Stimulated activated CD8-positive, alpha-beta memory T cell treated with anti-CD3 and anti-CD28 coated beads, Interleukin-15, amount 100 ng/mL, for 48 hours (primary cell): Measurements from ENCODE around the gene CD300LB.
A peak's percentile ranks its signal among the peaks of the same experiment; 100 is the strongest.
"Not testable (repeated sequence)": the region's sequence is repeated elsewhere in the genome, so short reads cannot be mapped to it uniquely, and the experiment has no call there.

ENCODE experiments used
- DNase-seq, 2 donors: peaks; one replicate each; pipeline ENCODE4 v3.0.0-alpha.2; 2020; ENCODE audit warnings: low read depth in 2 of 2

CD300LB gene

DNA sequence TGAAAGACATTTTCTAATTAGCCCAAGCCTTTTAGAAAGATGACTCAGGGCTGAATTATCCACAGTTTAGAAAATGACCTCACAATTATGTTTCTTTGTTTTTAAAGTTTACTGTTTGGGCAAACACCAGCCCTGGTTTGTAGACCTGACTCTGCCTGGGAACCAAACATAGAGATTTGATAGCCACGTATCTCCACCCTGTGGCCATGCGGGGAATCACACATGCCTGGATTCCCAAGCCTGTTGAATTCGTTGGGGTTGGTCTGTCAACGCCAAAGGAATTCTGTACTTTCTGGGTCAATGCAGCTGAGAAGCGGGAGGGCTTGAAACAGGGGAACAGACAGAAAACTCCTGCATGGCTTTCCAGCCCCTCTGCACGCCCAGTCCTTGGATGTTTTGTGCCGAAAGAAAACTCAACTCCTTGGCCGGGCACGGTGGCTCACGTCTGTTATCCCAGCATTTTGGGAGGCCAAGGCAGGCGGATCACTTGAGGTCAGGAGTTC is 37.9 kb downstream of the CD300LB start:
- DNase-seq = peak; percentile 19 to 44

DNA sequence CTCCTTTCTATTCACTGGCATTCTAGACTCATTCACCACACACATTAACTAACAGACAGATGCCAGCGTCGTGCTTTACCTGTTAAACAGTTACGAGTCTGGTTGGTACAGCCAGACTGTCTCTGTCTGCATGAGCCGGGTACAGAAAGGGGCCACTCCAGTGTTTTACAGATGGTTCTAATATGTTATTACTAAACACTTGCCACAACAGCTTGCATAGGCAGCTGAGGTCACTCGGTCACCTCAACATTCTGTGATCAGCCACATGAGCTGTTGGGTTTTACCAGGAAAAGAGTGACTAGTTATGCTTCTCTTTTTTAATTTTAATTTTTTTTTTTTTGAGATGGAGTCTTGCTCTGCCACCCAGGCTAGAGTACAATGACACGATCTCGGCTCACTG is 39.6 kb downstream of the CD300LB start:
- no peak for DNase-seq

DNA sequence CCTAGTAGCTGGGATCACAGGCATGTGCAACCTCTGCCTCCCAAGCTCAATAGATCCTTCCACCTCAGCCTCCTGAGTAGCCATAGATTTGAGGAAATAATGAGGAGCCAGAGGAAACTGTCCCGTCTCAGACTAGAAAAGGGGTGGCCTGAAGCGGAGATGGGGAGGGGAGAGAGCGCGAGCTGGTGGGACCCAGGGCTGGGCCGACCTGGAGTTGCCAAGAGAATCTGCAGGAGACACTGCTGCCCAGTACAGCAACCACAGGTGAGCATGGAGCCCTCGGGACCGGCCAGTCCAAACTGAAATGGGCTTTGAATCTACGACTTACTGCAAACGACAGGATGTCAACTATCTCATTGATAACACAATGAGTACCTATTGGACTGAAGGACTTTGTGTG is 40.6 kb downstream of the CD300LB start:
- no peak for DNase-seq

DNA sequence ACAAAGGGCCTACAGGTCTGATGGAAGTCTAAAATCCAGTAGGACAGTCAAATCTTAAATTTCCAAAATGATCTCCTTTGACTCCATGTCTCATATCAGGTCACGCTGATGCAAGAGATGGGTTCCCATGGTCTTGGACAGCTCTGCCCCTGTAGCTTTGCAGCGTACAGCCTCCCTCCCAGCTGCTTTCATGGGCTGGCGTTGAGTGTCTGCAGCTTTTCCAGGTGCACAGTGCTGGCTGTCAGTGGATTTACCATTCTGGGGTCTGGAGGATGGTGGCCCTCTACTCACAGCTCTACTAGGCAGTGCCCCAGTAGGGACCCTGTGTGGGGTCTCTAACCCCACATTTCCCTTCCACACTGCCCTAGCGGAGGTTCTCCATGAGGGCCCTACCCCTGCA is 43.0 kb downstream of the CD300LB start:
- DNase-seq = not testable (repeated sequence)

DNA sequence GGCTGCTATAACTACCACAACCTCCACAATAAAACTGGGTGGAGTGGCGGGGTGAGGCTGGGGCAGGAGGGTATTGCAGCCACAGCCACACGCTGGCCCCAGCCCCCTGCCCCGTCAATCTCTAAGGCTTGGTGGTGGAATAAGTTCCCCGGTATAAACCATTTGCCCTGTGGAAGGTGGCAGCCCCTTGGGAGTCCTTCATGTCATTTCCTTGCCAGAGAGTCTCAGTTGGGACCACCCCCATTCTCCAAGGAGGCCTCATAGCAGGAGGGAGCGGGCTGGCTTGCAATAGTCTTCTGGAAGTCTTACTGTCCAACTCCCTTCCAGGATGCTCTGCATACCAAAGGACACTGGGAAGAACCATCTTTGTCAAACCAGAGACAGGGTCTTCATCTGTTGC is 45.4 kb downstream of the CD300LB start:
- DNase-seq = no peak

DNA sequence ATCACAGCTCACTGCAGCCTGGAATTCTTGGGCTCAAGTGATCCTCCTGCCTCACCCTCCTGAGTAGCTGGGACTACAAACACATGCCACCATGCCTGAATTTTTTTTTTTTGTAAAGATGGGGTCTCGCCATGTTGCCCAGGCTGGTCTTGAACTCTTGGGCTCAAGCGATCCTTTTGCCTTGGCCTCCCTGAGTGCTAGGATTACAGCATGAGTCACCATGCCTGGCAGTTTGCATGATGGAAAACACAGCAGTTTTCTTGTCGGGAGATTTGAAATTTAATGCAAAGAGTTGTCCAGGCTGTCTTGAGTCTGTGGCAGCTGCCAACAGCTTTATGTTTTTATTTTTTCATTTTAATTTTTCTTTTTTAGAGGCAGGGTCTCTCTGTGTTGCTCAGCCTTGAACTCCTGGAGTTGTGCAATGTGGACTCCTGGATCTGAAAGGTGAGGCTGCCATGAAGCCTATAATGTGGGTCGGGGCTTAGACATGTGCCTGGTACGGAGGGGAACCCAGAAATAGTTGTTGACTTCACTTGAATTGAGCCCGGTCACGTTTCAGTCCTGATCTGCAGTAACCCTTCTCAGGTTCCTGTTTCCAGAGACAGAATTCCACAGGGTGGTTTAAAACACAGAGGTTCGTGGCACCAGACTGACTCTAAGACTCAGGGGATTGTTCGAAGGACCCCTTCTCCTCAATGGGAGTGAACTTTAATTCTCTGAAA is 46.1 kb downstream of the CD300LB start:
- DNase-seq = no peak

DNA sequence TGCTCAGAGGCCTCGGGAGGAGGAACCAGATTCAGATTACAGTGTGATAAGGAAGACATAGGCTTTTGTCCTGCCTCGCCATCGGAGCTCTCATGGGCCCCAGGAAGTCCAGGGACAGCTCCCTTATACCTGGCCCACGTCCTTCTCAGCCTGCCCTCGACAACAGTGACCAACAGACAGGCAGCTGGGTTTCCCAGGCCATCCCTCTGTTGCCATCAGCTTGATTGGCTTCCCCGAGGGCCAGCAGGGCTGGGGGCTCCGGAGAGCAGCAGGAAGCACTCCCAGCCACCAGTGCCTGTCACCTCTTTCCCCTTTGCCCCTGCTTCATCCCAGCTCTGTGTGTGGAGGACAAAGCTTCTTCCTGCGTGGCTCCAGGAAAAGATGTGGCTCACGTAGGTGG is 47.2 kb downstream of the CD300LB start:
- DNase-seq = no peak

DNA sequence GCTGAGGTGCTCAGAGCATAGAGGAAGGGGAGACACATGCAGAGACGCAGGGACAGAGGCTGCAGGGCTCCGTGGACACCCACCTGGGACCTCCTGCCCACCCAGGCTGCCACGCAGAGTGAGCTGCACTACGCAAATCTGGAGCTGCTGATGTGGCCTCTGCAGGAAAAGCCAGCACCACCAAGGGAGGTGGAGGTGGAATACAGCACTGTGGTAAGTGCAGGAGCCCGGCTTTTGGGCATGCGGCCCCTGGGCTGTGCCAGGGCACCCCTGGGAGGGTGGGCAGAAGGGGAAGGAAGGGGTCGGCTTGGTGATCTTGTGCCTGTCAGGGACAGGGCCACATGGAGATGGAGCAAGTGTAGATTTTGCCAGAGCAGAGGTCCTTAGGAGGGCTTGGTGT is 49.7 kb downstream of the CD300LB start:
- DNase-seq = no peak

DNA sequence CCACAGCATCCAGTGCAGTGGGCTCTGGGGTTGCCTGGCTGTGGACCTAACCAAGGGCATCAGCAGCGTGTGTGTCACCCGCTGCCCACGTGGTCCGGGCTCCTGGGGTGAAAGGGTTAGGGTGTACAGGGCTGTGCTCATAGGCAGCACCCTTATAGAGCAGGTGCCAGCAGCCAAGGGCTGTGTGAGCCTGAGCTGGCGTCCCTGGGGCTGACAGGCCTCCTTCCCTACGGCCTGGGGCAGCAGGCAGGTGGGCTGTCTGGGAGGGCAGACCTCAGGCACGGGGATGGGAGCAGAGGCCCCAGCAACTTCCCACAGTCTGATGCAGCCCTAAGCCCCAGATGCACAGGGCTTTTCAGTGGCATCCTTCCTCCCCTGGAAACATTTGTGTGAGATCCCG is 51.0 kb downstream of the CD300LB start:
- no peak for DNase-seq

DNA sequence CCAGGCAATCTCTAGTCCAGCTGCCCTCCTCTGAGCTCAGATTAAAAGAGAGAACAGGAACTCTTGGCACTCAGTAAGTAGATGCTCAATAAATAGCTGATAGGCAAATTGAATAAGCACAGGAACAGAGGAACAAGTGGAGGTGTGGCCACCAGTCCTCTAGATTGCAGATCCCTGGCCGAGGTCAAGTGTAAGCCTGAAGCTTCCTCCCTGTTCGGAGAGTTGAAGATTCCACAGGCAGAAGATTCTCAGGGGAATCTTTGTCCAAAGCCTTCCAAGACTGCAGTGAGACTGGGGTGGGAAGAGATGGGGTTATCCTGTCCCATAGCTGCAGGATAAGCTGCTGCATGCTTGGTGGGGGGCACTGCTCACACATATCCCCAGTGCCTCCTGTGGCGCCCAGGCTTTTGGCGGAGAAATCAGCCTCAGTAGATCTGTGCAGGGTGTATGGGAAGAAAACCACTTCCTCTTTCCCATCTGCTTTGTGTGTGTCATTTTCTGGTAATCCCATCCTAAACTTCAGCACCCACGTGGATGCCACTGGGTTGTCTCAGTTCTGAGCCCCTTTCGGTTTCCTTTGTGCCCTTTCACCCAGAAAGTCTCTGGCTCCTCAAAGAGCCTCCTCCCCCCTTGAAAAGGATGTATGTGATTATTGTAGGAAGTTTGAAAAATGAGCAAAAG is 52.7 kb downstream of the CD300LB start:
- no peak for DNase-seq

DNA sequence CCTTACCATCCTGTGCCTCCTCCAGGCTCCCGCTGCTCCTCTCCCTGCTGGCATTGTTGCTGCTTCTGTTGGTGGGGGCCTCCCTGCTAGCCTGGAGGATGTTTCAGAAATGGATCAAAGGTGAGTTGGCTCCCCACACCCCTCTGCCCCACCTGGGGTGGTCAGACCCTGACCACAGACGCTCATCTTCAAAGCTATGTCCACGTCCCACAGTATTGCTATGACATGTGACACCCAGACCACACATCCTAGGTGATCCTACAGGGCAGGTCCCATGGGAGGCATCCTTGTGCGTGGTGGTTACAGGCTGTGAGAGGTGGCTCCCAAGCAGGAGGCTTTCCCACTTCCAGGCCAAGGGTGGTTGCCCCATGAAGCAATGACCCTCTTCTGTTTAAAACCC is 53.9 kb downstream of the CD300LB start:
- DNase-seq = no peak

DNA sequence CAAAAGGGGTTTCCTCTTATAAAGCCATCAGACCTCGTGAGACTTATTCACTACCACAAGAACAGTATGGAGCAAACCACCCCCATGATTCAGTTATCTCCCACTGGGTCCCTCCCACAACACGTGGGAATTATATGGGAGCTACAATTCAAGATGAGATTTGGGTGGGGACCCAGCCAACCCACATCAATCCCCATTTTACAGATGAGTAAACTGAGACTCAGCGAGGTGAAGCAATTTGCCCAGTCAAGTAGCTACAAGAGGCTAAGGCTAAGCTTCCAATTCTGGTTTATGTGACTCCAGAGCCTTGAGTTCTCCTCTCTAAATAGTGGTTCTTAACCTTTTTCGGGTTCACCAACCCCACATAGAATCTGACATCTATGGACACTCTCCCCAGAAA is 56.1 kb downstream of the CD300LB start:
- DNase-seq = no peak

DNA sequence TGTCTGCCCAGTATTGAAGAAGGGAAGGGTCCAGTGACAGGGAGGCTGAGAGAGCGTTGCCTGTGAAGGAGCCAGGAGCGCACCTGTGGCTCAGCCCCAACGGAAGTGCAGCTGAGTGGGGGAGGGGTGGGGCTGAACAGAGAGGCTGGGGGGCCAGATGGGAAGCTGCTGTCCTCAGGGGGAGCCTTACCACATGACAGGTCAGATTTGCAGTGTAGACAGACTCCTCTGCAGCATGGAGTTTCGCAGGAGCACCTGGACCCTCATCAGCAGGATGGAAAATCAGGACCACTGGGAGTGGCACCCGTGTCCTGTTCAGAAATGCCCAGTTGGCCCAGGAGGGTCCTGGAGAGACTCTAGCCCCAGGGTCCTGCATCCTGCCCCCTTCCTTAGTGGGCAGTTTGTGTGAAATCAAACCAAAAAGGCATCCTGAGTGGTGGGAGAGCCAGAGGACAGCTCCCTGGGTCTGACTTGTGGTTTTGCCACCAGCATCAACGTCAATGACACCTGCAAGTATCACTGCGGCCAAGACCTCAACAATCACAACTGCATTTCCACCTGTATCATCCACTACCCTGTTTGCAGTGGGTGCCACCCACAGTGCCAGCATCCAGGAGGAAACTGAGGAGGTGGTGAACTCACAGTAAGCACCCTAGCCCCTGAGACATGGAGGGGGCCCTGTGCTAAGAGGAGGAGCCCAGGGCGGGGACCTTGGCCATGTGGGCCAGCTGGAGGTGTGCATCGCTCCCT is 57.1 kb downstream of the CD300LB start:
- no peak for DNase-seq

DNA sequence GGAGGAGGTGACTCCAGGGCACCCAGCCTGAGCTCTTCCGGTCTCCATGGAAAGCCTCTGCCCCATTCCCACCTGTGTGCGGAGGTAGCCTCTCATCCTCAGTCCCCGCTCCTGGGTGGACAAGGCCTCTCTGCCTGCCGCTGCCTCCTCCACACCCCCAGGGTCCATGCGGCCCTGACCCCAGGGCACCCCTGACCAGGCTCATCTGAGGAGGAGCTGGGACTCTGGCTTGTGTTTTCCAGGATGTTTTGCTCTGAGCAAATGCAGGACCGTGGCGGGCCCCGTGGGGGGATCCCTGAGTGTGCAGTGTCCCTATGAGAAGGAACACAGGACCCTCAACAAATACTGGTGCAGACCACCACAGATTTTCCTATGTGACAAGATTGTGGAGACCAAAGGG is 58.0 kb downstream of the CD300LB start:
- no peak for DNase-seq

DNA sequence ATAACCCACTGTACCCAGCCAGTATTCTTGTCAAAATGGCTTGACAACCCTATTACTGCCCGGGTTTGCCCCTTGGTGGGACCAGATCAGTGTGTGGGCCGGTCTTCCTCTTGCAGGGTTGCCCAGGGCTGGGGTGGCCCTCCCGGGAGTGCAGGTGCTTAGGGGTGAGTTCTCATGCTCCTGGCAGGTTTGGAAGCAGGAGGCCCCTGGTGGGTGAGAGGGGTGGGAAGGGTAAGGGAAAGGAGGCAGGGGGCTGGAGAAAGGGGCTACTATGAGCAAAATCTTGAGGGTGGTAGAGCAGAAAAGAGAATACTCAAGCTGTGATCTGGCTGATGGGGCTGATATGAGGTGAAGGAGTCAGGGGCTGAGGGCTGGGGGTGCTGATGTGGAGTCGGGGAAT is 58.4 kb downstream of the CD300LB start:
- no peak for DNase-seq

DNA sequence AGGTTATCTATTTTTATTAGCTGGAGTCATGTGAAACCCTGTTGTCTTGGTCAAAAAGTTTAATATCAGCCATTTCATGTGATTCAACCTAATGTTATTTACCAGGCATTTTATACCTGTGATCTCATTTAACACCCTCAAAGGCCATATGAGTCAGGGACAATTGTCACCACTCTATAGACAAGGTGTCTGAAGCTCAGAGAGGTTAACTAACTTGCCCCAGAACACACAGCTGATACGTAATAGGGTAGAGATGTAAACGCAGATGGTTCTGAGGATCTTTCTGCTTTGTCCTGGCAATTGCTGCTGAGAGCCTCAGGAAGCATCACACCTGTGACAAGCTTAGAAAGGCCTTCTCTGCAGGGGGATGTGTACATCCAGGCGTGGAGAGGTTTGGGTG is 59.9 kb downstream of the CD300LB start:
- DNase-seq = no peak
